NCI-H2107 (cell line): ENCODE results near the gene TFAP2A.

Experiments
- DNase-seq: peaks from one replicate; lab custom pipeline; 2025; lab: John Stamatoyannopoulos, UW

TFAP2A gene

DNA sequence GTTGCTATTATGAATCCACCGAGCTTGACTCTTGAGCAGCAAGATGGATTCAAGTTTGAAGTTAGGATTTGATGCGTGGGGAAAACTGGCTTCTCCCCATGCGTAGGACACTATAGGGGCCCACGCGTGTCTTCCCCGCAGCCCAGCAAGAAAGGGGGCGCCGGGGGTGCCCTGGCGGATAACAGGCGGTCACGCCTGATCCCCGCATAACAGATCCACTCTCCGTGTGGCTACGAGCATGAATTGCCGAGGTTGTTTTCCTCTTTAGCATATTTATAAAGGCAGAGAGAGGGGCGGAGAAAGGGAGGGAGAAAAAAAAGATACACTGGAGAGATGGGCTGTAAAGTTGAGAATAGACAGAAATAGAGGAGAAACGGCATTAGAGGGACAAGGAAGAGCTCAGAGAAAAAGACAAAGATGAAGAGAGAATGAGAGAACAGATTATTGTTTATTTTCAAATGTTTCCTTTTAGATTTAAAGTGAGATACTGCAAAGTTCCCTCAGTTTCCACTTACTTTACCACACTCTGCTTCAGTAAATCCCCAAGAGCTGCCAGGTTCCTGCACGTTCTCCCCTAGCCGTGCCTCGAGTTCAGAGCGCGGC, 32.0 kb downstream of the TFAP2A start:
- DNase-seq = no peak

DNA sequence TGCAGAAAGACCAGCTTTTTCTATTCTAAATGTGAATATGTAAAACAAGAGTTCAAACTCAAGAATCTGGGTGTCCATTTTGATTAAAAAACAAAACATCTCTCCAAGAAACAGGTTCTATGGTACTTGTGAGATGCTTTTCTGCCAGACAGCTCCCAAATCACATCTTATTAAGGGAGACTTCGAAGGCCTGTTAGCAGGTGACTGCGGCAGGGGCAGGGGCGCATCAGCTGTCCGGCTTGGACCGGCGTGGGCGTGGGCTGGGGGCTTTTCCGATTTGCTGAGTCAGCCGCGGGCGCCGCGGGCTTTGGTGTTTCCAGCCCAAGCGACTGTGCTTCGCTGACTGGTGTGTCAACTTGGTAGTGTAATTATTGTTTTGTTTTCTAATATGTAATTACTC, 32.6 kb downstream of the TFAP2A start:
- no peak for DNase-seq

DNA sequence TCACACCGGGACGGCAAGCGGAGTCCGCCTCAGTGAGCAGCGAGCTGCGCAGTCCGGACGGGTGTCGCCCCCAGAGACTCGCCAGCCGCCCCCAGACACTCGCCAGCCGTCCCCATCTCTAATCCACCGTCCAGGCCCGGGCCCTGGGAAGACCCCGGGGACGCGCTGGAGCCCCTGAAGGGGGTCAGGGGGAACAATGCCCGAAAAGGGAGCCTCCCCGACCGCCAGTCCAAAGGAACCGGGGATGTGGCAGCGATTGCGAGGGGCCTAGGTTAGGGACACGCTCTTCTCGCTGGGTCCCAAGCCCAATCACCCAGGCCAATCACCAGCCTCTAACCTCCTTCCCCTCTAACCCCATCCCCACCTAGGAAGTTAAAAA, 33.1 kb downstream of the TFAP2A start:
- DNase-seq = no peak

DNA sequence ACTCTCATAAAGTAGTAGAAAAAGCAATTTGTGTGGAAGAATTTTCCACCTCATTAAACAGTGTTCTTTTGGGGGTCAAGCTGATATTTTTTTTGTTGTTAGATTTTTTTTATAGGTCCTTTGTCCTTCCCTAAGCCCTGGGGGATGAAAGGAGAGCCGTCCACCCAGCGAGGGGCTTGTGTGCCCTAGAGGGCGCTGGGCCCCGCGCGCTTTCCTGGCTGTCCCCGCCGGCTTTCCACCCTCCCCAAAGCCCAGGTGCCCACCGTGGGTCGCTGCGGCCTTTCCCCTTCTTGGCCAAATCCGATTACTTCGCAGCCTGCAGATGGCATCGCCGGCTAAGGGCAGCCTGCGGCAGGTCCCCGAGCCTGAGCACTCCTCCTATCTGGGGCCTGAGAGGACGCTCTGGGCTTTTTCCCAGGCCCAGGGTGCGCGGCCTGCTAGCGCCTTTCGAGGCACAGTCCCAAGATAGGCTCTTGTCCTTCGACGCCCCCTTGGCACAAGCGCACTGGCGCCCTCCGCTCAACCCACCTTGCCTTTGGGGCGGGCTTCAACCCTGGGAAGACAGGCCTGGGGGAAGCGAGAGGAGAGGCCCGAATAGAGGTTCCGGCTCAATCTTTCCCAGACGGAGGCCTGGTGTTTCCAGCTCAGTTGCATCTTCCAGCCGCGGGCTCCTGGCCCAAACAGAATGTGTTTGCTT, 33.6 kb downstream of the TFAP2A start:
- DNase-seq = no peak

DNA sequence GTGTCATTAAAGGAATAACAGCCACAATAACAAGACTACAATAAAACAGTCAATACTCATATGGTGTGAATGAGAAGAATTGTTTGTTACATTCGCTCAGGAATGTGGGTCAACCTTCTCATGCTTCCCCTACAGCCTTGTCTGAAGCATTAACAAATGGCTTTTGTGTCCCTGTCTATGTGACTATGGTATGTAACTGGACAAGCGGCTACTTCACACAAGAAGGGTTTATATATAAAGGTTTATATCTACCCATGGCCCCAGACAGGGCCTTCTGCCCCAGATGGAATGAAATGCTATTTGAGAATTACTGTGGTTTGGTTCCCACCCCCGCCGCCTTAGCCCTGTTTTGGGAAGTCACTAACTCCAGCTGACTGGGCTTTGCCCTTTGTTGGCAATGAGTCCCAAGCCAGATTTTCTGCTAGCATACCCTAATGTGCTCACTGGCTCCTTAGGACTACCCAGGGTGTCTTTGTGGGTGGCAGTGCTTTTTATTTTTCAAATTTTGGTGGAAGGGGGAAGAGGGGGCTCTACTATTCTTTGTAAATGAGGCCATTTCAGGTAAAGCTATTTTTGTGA, 39.4 kb downstream of the TFAP2A start:
- no peak for DNase-seq

DNA sequence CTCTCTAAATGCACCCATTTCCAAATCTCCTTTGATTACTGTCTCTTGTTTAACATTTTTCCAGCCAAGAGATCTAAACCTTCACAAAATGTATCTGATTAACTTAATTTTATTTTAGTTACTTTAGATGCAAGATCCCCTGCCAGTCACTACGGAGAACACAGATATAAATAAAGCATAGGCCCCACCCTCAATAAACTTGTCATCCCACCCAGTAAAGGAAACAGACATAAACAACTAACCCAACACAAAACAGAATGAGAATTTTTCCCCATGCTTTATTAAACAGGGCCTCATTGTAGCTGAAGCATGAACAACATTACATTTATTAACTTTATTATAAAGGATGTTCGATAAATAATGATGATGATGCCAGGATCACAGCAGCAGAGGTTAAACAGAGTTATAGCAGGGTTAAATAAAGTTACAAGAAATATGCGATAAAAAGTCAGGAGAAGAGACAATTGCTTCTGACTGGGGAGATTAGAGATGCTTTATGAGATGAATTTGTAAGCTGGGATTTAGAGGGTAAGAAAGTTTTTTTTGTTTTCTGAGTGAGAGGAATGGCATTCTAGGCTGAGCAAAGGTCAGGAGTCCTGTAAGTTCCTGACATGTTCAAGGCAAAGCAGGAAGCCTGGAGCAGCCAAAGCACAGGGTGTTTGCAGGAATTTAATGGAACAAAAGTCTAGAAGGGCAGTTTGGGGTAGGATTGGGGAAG, 41.1 kb downstream of the TFAP2A start:
- DNase-seq = no peak

DNA sequence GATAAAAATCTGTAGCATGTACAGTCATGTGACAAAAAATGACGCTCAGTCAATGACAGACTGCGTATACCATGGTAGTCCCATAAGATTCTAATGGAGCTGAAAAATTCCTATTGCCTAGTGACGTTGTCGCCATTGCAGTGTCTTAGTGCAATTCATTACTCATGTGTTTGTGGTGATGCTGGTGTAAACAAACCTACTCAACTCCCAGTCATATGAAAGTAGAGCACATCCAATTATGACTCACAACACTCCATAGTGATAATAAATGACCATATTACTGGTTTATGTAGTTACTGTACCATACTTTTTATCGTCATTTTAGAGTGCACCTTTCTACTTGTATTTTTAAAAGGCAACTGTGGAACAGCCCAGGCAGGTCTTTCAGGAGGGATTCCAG, 45.0 kb downstream of the TFAP2A start:
- no peak for DNase-seq

DNA sequence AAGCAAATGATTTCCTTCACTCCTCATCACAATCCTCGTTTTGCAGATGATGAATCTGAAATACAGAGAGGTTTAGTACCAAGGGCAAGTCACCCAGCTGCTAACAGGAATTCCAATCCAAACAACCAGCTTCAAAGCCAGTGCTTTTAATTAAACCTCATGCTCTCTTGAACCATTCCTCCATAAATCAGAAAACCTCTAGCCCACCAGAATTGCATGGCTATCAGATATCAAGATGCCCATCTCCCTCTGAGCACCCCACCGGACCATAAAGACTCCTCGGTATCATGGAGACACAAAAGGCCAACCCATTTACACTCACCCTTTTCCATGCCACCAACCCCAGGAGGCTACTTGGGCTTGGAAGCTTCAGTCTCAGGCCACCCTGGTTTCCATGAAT, 46.0 kb downstream of the TFAP2A start:
- DNase-seq = no peak

DNA sequence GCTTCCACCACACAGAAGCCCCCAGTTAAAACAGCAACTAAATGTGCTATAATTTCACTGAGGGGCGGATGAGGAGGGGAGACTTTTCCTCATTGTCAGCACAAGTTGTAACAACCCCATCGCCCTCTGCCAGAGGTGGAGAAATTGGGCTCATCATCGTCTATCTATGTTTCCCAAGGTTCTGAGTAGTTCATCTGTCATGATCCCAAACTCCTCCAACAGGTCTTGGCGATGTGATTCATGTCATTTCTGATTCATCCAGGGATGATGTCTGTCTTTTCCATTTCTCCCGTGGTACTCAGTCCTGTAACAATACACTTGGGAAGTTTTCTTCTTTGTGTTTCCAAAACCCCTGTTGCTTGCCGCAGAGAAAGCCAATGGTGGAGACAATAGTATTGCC, 51.0 kb downstream of the TFAP2A start:
- DNase-seq = no peak

DNA sequence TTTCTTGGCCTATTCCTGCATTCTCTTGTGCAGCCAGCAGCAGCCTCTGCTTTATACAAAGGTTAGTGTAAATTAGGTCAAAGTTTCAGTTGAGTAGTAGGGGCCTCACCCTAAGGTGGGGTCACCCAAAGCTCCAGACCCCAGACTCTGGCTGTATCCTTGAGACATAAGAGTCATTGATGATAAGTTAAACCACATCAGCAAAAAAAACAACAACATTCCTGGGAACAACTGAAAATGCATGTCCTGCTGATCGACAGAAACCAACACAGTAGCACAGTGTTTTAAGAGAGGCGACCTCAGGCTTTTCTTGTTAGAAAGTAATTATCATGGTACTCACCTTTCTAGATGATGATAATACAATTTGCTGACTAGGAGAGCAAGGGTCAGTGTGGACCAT, 52.6 kb downstream of the TFAP2A start:
- no peak for DNase-seq

DNA sequence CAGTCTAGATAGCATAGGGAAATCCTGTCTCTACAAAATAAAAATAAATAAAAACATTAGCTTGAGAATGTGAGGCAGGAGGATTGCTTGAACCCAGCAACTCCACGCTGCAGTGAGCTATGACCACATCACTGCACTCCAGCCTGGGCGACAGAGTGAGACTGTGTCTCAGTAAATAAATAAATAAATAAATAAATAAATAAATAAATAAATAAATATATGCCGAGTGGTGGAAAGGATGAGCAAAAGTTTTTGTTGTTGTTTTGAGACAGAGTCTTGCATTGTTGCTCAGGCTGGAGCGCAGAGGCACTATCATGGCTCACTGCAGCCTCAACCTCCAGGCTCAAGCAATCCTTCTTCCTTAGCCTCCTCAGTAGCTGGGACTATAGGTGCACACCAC, 53.4 kb downstream of the TFAP2A start:
- DNase-seq = no peak

DNA sequence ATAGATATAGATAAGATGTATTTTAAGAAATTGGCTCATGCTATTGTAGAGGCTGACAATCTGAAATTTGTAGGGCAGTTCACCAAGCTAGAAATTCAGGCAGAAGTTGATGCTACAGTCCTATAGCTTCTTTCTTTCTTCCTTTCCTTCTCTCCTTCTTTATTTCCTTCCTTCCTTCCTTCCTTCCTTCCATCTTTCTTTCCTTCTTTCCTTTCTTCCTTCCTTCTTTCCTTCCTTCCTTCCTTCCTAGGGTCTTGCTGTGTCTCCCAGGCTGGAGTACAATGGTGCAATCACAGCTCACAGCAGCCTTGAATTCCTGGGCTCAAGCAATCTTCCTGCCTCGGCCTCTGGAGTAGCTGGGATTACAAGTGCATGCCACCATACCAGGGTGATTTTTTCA, 55.3 kb downstream of the TFAP2A start:
- DNase-seq = no peak

DNA sequence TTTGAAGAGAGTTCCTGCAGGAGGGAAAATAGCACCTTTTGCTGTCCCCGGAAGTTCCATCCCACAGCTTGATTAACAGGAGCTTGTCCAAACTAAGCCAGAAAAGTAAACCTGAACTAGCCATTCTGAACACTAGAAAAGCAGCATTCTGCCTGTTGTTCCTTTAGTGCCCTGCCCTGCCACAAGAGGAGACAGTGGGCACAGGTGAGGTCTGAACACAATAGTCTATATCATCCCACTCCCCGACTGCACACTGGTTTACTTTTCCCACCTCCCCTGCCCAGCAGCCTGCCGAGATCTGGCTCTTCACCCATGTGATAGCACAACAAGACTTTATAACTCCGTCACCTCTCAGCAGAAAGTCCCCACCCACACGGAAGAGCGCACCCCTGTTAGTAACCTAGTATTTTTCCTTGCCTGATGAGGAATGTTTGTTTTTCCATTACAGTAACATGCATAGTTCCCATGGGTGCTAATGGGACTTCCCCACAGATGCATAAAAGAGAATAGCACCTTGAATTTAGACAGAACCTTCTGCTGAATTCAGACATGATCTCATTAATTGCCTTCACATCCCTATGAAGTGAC, 59.7 kb downstream of the TFAP2A start:
- DNase-seq = no peak

DNA sequence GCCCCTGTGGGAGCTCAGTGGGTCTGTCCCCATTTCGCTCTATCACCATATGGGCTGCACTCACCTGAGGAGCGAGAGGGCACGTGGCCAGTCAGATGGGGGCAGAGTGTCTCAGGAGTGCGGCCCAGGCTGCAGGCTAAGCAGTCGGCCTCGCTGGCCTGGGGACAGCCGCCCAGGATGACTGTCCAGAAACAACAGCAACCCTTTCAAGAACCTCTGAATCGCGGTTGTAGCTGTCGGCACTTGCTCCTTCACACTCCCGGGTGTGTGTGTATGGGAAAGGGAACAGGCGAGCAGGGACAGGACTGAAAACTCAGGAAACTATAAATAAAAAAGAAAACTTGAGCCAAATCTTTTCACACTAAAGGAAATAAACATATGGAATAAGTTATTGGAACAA, 63.1 kb downstream of the TFAP2A start:
- DNase-seq = no peak

DNA sequence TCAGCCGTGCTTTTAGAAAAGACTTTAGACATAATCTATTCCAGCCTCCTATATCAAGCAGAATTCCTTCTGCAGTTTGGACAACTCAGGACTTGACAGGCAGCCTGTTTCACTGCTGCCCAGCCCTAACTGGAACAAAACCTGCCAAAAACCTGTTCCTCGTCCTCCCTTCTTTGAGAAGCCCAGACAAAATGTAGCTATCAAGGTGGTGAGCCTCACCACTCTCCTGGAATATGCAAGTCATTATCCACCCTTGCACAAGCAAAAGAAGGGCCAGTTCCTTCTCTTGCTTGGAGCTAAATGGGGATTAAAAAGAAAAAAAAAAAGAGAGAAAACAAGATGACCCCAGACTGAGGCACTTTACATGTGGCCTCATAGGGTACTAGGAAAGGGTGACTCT, 64.2 kb downstream of the TFAP2A start:
- DNase-seq = no peak

DNA sequence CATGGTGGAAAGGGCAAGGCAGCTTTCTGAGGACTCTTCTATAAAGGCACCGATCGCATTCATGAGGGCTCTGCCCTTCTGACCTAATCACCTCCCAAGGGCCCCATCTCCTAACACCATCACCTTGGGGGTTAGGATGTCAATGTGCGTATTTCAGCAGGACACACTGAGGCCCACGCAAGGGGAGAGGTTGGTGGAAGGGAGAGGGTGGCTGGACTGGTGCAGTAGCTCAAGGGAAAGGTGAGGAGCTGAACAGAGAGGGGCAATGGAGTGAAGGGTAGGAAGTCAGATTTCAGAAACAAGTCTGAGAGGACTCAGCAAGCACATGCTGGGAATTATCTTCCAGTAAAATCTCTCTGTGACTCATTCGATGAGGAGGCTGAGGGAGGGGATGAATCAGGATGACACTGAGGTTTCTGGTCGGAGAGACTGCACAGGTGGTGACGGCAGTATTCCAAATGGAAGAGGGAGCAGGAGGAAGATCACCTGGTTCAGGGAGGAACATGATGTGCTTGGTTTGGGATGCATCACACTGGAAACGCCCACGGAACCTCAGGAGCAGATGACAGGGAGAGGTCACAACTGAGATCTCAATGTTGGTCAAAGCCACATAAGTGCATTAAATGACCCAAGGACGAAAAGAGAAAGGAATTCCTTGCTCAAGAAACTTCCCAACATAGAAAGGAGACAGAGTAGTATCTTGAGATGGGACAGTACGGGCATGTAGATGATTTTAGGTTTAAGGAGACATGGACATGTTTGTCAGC, 67.1 kb downstream of the TFAP2A start:
- no peak for DNase-seq
